ENCODE results near the gene PIK3CB. TPM values are rescaled to one million over a fixed set of nuclear protein-coding genes. Genes with fewer than 3 reads are reported as not detected.
"Not testable (repeated sequence)": the region's sequence is repeated elsewhere in the genome, so short reads cannot be mapped to it uniquely, and the experiment has no call there.

Gene PIK3CB
- total RNA-seq, 1 donor from 2014 or later: 26.1 TPM

- no peak for DNase-seq (ENCODE audit: low spot score)
- intact Hi-C loops (cut with DNase I): no loop called here
Measured at GRCh38 chr3:138653567-138653966, 181.2 kb downstream of the PIK3CB start.

- DNase-seq (ENCODE audit: low spot score): no peak
- intact Hi-C loops (cut with DNase I): no loop called here
Measured at GRCh38 chr3:138649134-138649533, 185.6 kb downstream of the PIK3CB start.

- intact Hi-C loops (cut with DNase I): no loop called here
- DNase-seq (ENCODE audit: low spot score): no peak
Measured at GRCh38 chr3:138646513-138646912, 188.2 kb downstream of the PIK3CB start.

GRCh38 chr3:138646008-138646407 lies 188.7 kb downstream of the PIK3CB start:
- DNase-seq (ENCODE audit: low spot score): no peak
- intact Hi-C loops (cut with DNase I): no loop called here

- DNase-seq (ENCODE audit: low spot score): no peak
Measured at GRCh38 chr3:138642927-138643253, 191.8 kb downstream of the PIK3CB start.

GRCh38 chr3:138642226-138642926 lies 192.4 kb downstream of the PIK3CB start:
- intact Hi-C loops (cut with DNase I): no loop called here
- DNase-seq (ENCODE audit: low spot score): no peak

More at GRCh38 chr3:138642927-138643253, 191.8 kb downstream of the PIK3CB start:
- intact Hi-C loops (cut with DNase I): no loop called here

GRCh38 chr3:138640537-138640936 lies 194.2 kb downstream of the PIK3CB start:
- no peak for DNase-seq (ENCODE audit: low spot score)
- intact Hi-C loops (cut with DNase I): no loop called here

GRCh38 chr3:138638641-138639040 lies 196.1 kb downstream of the PIK3CB start:
- intact Hi-C loops (cut with DNase I): no loop called here
- no peak for DNase-seq (ENCODE audit: low spot score)

GRCh38 chr3:138629526-138629925 lies 205.2 kb downstream of the PIK3CB start:
- DNase-seq (ENCODE audit: low spot score): no peak
- intact Hi-C loops (cut with DNase I): no loop called here

GRCh38 chr3:138625707-138626365 lies 208.9 kb downstream of the PIK3CB start:
- intact Hi-C loops (cut with DNase I): no loop called here
- no peak for DNase-seq (ENCODE audit: low spot score)

GRCh38 chr3:138624518-138624917 lies 210.2 kb downstream of the PIK3CB start:
- intact Hi-C loops (cut with DNase I): no loop called here
- no peak for DNase-seq (ENCODE audit: low spot score)

- no peak for DNase-seq (ENCODE audit: low spot score)
- intact Hi-C loops (cut with DNase I): no loop called here
Measured at GRCh38 chr3:138620431-138620830, 214.3 kb downstream of the PIK3CB start.

- intact Hi-C loops (cut with DNase I): no loop called here
- no peak for DNase-seq (ENCODE audit: low spot score)
Measured at GRCh38 chr3:138615462-138615861, 219.3 kb downstream of the PIK3CB start.

- intact Hi-C loops (cut with DNase I): loop anchor here (2.0 to 5.0 kb wide), 2 partner anchors 15 to 307 kb away; partner anchors contain the start of gene CEP70
- no peak for DNase-seq (ENCODE audit: low spot score)
Measured at GRCh38 chr3:138609898-138610266, 224.8 kb downstream of the PIK3CB start.

GRCh38 chr3:138608322-138609135 lies 226.2 kb downstream of the PIK3CB start, which contains the start of gene FAIM:
FAIM (plus strand) TSS chr3:138608771; CDS start chr3:138619727, 10,956 bp downstream.
- DNase-seq (ENCODE audit: low spot score): peak; percentile 83
- intact Hi-C loops (cut with DNase I): loop anchor here (2.0 to 5.0 kb wide), 2 partner anchors 14 to 309 kb away; partner anchors contain the start of gene CEP70

GRCh38 chr3:138604106-138604595 lies 230.6 kb downstream of the PIK3CB start:
- intact Hi-C loops (cut with DNase I); DNase-seq (ENCODE audit: low spot score): not testable (repeated sequence)

Data from cardiac septum (tissue), 1 donor.